Type B pancreatic cell (in vitro differentiated cells): ENCODE measurements around the gene DGCR8. TPM values are rescaled to one million over a fixed set of nuclear protein-coding genes. Genes with fewer than 3 reads are reported as not detected.

Experiments
- DNase-seq: peaks from one replicate; pipeline ENCODE4 v3.0.0; 2021; ENCODE audit warnings: mixed read lengths; ENCODE audit not compliant: unreplicated experiment; ENCODE audit errors: extremely low spot score
- H3K27ac Mint-ChIP-seq: 2 replicates; pipeline ENCODE4 v1.8.0; 2021; ENCODE audit warnings: mild to moderate bottlenecking, mixed read lengths
- H3K27me3 Mint-ChIP-seq: 2 replicates; pipeline ENCODE4 v1.8.0; 2021; ENCODE audit warnings: mixed read lengths
- H3K36me3 Mint-ChIP-seq: 2 replicates; pipeline ENCODE4 v1.8.0; 2021; ENCODE audit warnings: mixed read lengths
- H3K4me1 Mint-ChIP-seq: one replicate; pipeline ENCODE4 v1.8.0; 2021; ENCODE audit warnings: mixed read lengths; ENCODE audit not compliant: unreplicated experiment
- H3K4me3 Mint-ChIP-seq: 2 replicates; pipeline ENCODE4 v1.8.0; 2021; ENCODE audit warnings: mild to moderate bottlenecking, mixed read lengths
- H3K9me3 Mint-ChIP-seq: 2 replicates; pipeline ENCODE4 v1.8.0; 2021; ENCODE audit warnings: mixed read lengths
- CTCF ChIP-seq: fragments of 200-600 bp; sonication (generic); conservative IDR thresholded peaks from 2 replicates; pipeline ENCODE4 v1.5.0; 2021; ENCODE audit warnings: antibody characterized with exemption, mild to moderate bottlenecking
- total RNA-seq: library from RNA; stranded (reverse); gene quantifications from 2 replicates; pipeline ENCODE4 v1.2.1, GENCODE V29; 2021; ENCODE audit warnings: low replicate concordance

The DGCR8 gene
- total RNA-seq, 1 donor from 2014 or later, result 61.3 TPM

- Mint-ChIP-seq H3K27ac (no peak overlapping the region), H3K4me3 (no peak overlapping the region), H3K27me3 (no peaks in the 10 kb centered on the region), H3K9me3 (no peaks in the 10 kb centered on the region), H3K4me1 (peaks cover 32% of the 10 kb centered on the region), H3K36me3 (peaks cover 36% of the 10 kb centered on the region)
- TF ChIP-seq CTCF, result no peak
- DNase-seq, result no peak
Observed at GRCh38 chr22:20085651-20086050, 5.6 kb downstream of the DGCR8 start.

- Mint-ChIP-seq H3K27ac (no peak overlapping the region), H3K4me1 (peaks cover 32% of the 10 kb centered on the region), H3K4me3 (no peak overlapping the region)
Observed at GRCh38 chr22:20086101-20086599, 6.1 kb downstream of the DGCR8 start.

GRCh38 chr22:20086763-20087162 is 6.7 kb downstream of the DGCR8 start:
- Mint-ChIP-seq H3K4me3 (no peak overlapping the region), H3K27me3 (no peaks in the 10 kb centered on the region), H3K36me3 (peaks cover 42% of the 10 kb centered on the region), H3K27ac (no peak overlapping the region), H3K4me1 (peaks cover 28% of the 10 kb centered on the region), H3K9me3 (no peaks in the 10 kb centered on the region)
- DNase-seq, result no peak
- no peak for TF ChIP-seq CTCF

More at GRCh38 chr22:20086101-20086599, 6.1 kb downstream of the DGCR8 start:
- Mint-ChIP-seq H3K9me3 (no peaks in the 10 kb centered on the region), H3K27me3 (no peaks in the 10 kb centered on the region), H3K36me3 (peaks cover 40% of the 10 kb centered on the region)
- no peak for DNase-seq
- TF ChIP-seq CTCF, result no peak

GRCh38 chr22:20087319-20088262 is 7.5 kb downstream of the DGCR8 start:
- Mint-ChIP-seq H3K36me3 (peaks cover 42% of the 10 kb centered on the region), H3K4me3 (no peak overlapping the region), H3K27ac (no peak overlapping the region), H3K27me3 (no peaks in the 10 kb centered on the region), H3K9me3 (no peaks in the 10 kb centered on the region), H3K4me1 (peaks cover 25% of the 10 kb centered on the region)
- no peak for DNase-seq
- TF ChIP-seq CTCF, result no peak

- H3K4me1 Mint-ChIP-seq, result peaks cover 18% of the 10 kb centered on the region
- H3K27ac Mint-ChIP-seq, result no peak overlapping the region
- H3K36me3 Mint-ChIP-seq, result peaks cover 35% of the 10 kb centered on the region
Observed at GRCh38 chr22:20088263-20088648, 8.2 kb downstream of the DGCR8 start.

More at GRCh38 chr22:20088263-20088648, 8.2 kb downstream of the DGCR8 start:
- TF ChIP-seq CTCF, result no peak
- Mint-ChIP-seq H3K27me3 (no peaks in the 10 kb centered on the region), H3K9me3 (no peaks in the 10 kb centered on the region), H3K4me3 (no peak overlapping the region)
- no peak for DNase-seq
